OCI-LY3 (cell line): Measurements from ENCODE around the gene CD151.

Experiments used
- CTCF ChIP-seq: fragments of 200-600, 300-600 bp; sonication (generic); IDR thresholded peaks from 2 replicates; pipeline ENCODE4 v1.5.1; 2014; ENCODE audit warnings: antibody characterized with exemption, low read length, low read depth
- EZH2phosphoT487 ChIP-seq: fragments of 200-600 bp; shearing (Covaris generic); IDR thresholded peaks from 2 replicates; pipeline ENCODE4 v1.6.1; 2018; ENCODE audit warnings: antibody characterized with exemption, mixed run types, low read depth

GRCh38 chr11:803467-803742, 29.3 kb upstream of the CD151 start:
- TF ChIP-seq CTCF, result no peak
- TF ChIP-seq EZH2phosphoT487, result no peak
